SK-N-SH treated with all-trans-retinoic acid at 6 μM for 48 hours (cell line): ENCODE measurements around the gene CAMK2N2.

Experiments used
- ATAC-seq: fragments of 200-7000 bp; cut with Tn5 transposase; 3 replicates; pipeline ENCODE4 v1.9.1; 2020; ENCODE audit warnings: mild to moderate bottlenecking, moderate library complexity
- ARNTL ChIP-seq: fragments of 450-650 bp; formaldehyde crosslinking; IDR thresholded peaks from 2 replicates; pipeline ENCODE4 v1.5.0; 2020; ENCODE audit warnings: low read depth, mild to moderate bottlenecking, moderate library complexity, borderline replicate concordance
- BACH2 ChIP-seq: fragments of 250-450 bp; sonication (Bioruptor Pico); IDR thresholded peaks from 2 replicates; pipeline ENCODE4 v1.9.0; 2021; ENCODE audit warnings: mild to moderate bottlenecking, borderline replicate concordance
- CSDC2 ChIP-seq: fragments of 250-450 bp; sonication (Bioruptor Pico); IDR thresholded peaks from 2 replicates; pipeline ENCODE4 v1.5.0; 2020; ENCODE audit warnings: mild to moderate bottlenecking, moderate library complexity
- GLIS3 ChIP-seq: fragments of 250-450 bp; sonication (Bioruptor Pico); IDR thresholded peaks from 2 replicates; pipeline ENCODE4 v1.5.0; 2020; ENCODE audit warnings: mild to moderate bottlenecking, moderate library complexity
- ISL1 ChIP-seq: fragments of 250-450 bp; sonication (Bioruptor Pico); IDR thresholded peaks from 2 replicates; pipeline ENCODE4 v2.1.2; 2022; ENCODE audit warnings: mild to moderate bottlenecking, moderate library complexity
- OSR1 ChIP-seq: fragments of 250-450 bp; sonication (Bioruptor Pico); IDR thresholded peaks from 2 replicates; pipeline ENCODE4 v1.8.0; 2022; ENCODE audit warnings: moderate library complexity, mild to moderate bottlenecking, inconsistent platforms
- PPARA ChIP-seq: fragments of 250-450 bp; sonication (Bioruptor Pico); IDR thresholded peaks from 2 replicates; pipeline ENCODE4 v1.5.0; 2020; ENCODE audit warnings: mild to moderate bottlenecking, borderline replicate concordance
- RARB ChIP-seq: fragments of 250-450 bp; sonication (Bioruptor Pico); IDR thresholded peaks from 2 replicates; pipeline ENCODE4 v1.8.0; 2021; ENCODE audit warnings: mild to moderate bottlenecking, moderate library complexity
- SNAI2 ChIP-seq: fragments of 250-450 bp; sonication (Bioruptor Pico); IDR thresholded peaks from 2 replicates; pipeline ENCODE4 v1.5.0; 2020; ENCODE audit warnings: mild to moderate bottlenecking, moderate library complexity
- TCF4 ChIP-seq: fragments of 250-450 bp; sonication (Bioruptor Pico); IDR thresholded peaks from 2 replicates; pipeline ENCODE4 v1.8.0; 2021; ENCODE audit warnings: mild to moderate bottlenecking, moderate library complexity, borderline replicate concordance
- TOX ChIP-seq: fragments of 250-450 bp; sonication (Bioruptor Pico); IDR thresholded peaks from 2 replicates; pipeline ENCODE4 v1.8.0; 2021; ENCODE audit warnings: mild to moderate bottlenecking, moderate library complexity, borderline replicate concordance
- ZC3H10 ChIP-seq: fragments of 250-450 bp; sonication (Bioruptor Pico); IDR thresholded peaks from 2 replicates; pipeline ENCODE4 v1.5.1; 2021; ENCODE audit warnings: mild to moderate bottlenecking, moderate library complexity
- ZFP3 ChIP-seq: fragments of 250-450 bp; sonication (Bioruptor Pico); IDR thresholded peaks from 2 replicates; pipeline ENCODE4 v1.5.0; 2020; ENCODE audit warnings: mild to moderate bottlenecking, moderate library complexity
- ZFP30 ChIP-seq: fragments of 450-650 bp; formaldehyde crosslinking; IDR thresholded peaks from 2 replicates; pipeline ENCODE4 v1.5.0; 2022; ENCODE audit warnings: mild to moderate bottlenecking, moderate library complexity
- ZNF565 ChIP-seq: fragments of 450-650 bp; formaldehyde crosslinking; conservative IDR thresholded peaks from 2 replicates; pipeline ENCODE4 v1.5.0; 2020; ENCODE audit warnings: low read depth, mild to moderate bottlenecking, moderate library complexity
- ZNF70 ChIP-seq: fragments of 450-650 bp; formaldehyde crosslinking; IDR thresholded peaks from 2 replicates; pipeline ENCODE4 v1.5.0; 2020; ENCODE audit warnings: mild to moderate bottlenecking, moderate library complexity
- ZNF8 ChIP-seq: fragments of 450-650 bp; formaldehyde crosslinking; IDR thresholded peaks from 2 replicates; pipeline ENCODE4 v1.5.0; 2020; ENCODE audit warnings: mild to moderate bottlenecking, moderate library complexity
- TF ChIP-seq, protein P1 (sequence below): fragments of 250-450 bp; sonication (Bioruptor Pico); IDR thresholded peaks from 2 replicates; pipeline ENCODE4 v1.5.1; 2021; ENCODE audit warnings: mild to moderate bottlenecking, moderate library complexity
- TF ChIP-seq, protein P2 (sequence below): fragments of 250-450 bp; sonication (Bioruptor Pico); IDR thresholded peaks from 2 replicates; pipeline ENCODE4 v1.5.1; 2020; ENCODE audit warnings: low read depth, mild to moderate bottlenecking, moderate library complexity
- TF ChIP-seq, protein P3 (sequence below): fragments of 250-450 bp; sonication (Bioruptor Pico); IDR thresholded peaks from 2 replicates; pipeline ENCODE4 v1.5.0; 2020; ENCODE audit warnings: mild to moderate bottlenecking, moderate library complexity
- TF ChIP-seq, protein P4 (sequence below): fragments of 250-450 bp; sonication (Bioruptor Pico); IDR thresholded peaks from 2 replicates; pipeline ENCODE4 v1.8.0; 2021; ENCODE audit warnings: low read depth, mild to moderate bottlenecking, moderate library complexity, borderline replicate concordance
- TF ChIP-seq, protein P5 (sequence below): fragments of 250-450 bp; sonication (Bioruptor Pico); IDR thresholded peaks from 2 replicates; pipeline ENCODE4 v1.8.0; 2020; ENCODE audit warnings: mild to moderate bottlenecking, moderate library complexity, borderline replicate concordance

The CAMK2N2 gene

DNA sequence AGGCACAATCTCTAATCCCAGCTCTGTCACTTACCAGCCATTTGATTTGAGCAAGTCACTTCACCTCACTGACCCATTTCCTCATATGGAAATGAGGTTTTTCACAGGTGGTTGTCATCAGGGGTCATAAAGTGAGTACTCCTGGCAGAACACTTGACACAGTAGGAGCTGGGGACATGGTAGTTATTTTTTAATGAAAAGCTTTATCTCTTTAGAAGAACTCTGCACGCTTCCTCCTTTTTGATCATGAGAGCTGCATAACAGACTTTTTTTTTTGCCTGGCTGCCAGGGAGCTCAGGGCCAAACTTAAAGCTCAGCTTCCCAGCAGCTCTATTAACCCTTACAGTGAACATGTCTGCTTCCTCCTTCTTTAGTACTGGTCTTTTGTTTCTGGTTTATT lies 23.5 kb downstream of the CAMK2N2 start:
- ATAC-seq: no peak
- TF ChIP-seq, protein P1, sequence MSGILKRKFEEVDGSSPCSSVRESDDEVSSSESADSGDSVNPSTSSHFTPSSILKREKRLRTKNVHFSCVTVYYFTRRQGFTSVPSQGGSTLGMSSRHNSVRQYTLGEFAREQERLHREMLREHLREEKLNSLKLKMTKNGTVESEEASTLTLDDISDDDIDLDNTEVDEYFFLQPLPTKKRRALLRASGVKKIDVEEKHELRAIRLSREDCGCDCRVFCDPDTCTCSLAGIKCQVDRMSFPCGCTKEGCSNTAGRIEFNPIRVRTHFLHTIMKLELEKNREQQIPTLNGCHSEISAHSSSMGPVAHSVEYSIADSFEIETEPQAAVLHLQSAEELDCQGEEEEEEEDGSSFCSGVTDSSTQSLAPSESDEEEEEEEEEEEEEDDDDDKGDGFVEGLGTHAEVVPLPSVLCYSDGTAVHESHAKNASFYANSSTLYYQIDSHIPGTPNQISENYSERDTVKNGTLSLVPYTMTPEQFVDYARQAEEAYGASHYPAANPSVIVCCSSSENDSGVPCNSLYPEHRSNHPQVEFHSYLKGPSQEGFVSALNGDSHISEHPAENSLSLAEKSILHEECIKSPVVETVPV (CRISPR knock-in tag): no peak
- no peak for TF ChIP-seq ISL1 (CRISPR knock-in tag)
- TF ChIP-seq, protein P2, sequence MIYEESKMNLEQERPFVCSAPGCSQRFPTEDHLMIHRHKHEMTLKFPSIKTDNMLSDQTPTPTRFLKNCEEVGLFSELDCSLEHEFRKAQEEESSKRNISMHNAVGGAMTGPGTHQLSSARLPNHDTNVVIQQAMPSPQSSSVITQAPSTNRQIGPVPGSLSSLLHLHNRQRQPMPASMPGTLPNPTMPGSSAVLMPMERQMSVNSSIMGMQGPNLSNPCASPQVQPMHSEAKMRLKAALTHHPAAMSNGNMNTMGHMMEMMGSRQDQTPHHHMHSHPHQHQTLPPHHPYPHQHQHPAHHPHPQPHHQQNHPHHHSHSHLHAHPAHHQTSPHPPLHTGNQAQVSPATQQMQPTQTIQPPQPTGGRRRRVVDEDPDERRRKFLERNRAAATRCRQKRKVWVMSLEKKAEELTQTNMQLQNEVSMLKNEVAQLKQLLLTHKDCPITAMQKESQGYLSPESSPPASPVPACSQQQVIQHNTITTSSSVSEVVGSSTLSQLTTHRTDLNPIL (CRISPR knock-in tag): no peak
- no peak for TF ChIP-seq ZC3H10 (CRISPR knock-in tag)
- TF ChIP-seq SNAI2: no peak
- TF ChIP-seq, protein P3, sequence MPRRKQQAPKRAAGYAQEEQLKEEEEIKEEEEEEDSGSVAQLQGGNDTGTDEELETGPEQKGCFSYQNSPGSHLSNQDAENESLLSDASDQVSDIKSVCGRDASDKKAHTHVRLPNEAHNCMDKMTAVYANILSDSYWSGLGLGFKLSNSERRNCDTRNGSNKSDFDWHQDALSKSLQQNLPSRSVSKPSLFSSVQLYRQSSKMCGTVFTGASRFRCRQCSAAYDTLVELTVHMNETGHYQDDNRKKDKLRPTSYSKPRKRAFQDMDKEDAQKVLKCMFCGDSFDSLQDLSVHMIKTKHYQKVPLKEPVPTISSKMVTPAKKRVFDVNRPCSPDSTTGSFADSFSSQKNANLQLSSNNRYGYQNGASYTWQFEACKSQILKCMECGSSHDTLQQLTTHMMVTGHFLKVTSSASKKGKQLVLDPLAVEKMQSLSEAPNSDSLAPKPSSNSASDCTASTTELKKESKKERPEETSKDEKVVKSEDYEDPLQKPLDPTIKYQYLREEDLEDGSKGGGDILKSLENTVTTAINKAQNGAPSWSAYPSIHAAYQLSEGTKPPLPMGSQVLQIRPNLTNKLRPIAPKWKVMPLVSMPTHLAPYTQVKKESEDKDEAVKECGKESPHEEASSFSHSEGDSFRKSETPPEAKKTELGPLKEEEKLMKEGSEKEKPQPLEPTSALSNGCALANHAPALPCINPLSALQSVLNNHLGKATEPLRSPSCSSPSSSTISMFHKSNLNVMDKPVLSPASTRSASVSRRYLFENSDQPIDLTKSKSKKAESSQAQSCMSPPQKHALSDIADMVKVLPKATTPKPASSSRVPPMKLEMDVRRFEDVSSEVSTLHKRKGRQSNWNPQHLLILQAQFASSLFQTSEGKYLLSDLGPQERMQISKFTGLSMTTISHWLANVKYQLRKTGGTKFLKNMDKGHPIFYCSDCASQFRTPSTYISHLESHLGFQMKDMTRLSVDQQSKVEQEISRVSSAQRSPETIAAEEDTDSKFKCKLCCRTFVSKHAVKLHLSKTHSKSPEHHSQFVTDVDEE: no peak
- TF ChIP-seq ZNF565 (CRISPR knock-in tag): no peak
- TF ChIP-seq, protein P4, sequence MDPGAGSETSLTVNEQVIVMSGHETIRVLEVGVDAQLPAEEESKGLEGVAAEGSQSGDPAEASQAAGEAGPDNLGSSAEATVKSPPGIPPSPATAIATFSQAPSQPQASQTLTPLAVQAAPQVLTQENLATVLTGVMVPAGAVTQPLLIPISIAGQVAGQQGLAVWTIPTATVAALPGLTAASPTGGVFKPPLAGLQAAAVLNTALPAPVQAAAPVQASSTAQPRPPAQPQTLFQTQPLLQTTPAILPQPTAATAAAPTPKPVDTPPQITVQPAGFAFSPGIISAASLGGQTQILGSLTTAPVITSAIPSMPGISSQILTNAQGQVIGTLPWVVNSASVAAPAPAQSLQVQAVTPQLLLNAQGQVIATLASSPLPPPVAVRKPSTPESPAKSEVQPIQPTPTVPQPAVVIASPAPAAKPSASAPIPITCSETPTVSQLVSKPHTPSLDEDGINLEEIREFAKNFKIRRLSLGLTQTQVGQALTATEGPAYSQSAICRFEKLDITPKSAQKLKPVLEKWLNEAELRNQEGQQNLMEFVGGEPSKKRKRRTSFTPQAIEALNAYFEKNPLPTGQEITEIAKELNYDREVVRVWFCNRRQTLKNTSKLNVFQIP: no peak
- TF ChIP-seq ZNF8 (CRISPR knock-in tag): no peak
- TF ChIP-seq RARB (CRISPR knock-in tag): no peak
- no peak for TF ChIP-seq ARNTL
- no peak for TF ChIP-seq ZFP3
- TF ChIP-seq TOX: no peak
- no peak for TF ChIP-seq ZFP30 (CRISPR knock-in tag)
- no peak for TF ChIP-seq CSDC2 (CRISPR knock-in tag)
- TF ChIP-seq, protein P5, sequence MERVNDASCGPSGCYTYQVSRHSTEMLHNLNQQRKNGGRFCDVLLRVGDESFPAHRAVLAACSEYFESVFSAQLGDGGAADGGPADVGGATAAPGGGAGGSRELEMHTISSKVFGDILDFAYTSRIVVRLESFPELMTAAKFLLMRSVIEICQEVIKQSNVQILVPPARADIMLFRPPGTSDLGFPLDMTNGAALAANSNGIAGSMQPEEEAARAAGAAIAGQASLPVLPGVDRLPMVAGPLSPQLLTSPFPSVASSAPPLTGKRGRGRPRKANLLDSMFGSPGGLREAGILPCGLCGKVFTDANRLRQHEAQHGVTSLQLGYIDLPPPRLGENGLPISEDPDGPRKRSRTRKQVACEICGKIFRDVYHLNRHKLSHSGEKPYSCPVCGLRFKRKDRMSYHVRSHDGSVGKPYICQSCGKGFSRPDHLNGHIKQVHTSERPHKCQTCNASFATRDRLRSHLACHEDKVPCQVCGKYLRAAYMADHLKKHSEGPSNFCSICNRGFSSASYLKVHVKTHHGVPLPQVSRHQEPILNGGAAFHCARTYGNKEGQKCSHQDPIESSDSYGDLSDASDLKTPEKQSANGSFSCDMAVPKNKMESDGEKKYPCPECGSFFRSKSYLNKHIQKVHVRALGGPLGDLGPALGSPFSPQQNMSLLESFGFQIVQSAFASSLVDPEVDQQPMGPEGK (CRISPR knock-in tag): no peak
- no peak for TF ChIP-seq PPARA (CRISPR knock-in tag)
- TF ChIP-seq ZNF70 (CRISPR knock-in tag): no peak
- TF ChIP-seq OSR1 (CRISPR knock-in tag): no peak

DNA sequence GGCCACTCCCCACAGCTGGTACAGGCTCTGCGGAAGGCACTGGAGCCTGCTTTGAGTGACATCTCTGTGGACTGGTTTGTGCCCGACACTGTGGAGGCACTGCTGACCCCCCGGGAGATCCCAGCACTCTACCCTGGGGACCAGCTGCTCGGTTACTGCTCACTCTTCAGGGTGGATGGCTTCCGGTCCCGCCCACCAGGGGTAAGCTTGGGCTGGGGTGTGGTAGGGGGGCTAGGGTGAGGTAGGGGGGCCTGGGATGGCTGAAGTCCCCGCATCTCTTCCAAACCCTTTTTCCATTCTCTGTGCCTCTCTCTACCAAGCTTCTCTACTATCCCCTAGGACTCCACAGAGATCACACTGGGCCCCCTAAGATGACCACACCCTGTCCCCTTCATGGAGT lies 24.1 kb downstream of the CAMK2N2 start:
- ATAC-seq: no peak
- TF ChIP-seq RARB (CRISPR knock-in tag): no peak
- no peak for TF ChIP-seq ZC3H10 (CRISPR knock-in tag)
- no peak for TF ChIP-seq TOX
- no peak for TF ChIP-seq ZNF565 (CRISPR knock-in tag)
- no peak for TF ChIP-seq ISL1 (CRISPR knock-in tag)
- no peak for TF ChIP-seq ZFP3

DNA sequence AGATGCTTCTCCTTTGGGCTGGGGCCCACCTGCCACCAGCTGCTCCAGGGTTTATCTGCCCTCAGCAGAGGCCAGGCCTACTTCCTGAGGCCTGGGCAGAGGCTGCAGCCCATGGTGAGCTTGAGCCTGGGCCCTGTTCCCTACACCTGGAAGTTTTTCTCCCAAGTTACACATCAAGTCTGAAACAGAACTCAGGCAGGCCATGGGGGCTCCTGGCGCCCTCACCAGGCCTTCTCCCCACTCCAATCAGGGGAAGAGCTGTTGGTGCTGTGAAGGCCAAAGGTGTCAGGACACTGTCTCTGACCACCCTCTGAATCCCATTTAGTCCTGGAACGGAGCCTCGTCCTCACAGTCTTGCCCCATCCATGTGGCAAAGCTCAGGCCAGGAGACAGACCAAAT lies 24.7 kb downstream of the CAMK2N2 start:
- no peak for TF ChIP-seq BACH2 (CRISPR knock-in tag)
- no peak for TF ChIP-seq ZNF8 (CRISPR knock-in tag)
- TF ChIP-seq ZC3H10 (CRISPR knock-in tag): no peak
- TF ChIP-seq ZNF70 (CRISPR knock-in tag): no peak
- TF ChIP-seq RARB (CRISPR knock-in tag): no peak
- no peak for TF ChIP-seq GLIS3 (CRISPR knock-in tag)
- TF ChIP-seq CSDC2 (CRISPR knock-in tag): no peak
- TF ChIP-seq ZFP3: no peak
- TF ChIP-seq TCF4 (CRISPR knock-in tag): no peak
- no peak for ATAC-seq
